ENCODE data around the gene MED13L.

Gene MED13L

GRCh38 chr12:116087962-116088361 lies 189.5 kb downstream of the MED13L start:
- DNase-seq (ENCODE audit: low read depth): no peak

DNA sequence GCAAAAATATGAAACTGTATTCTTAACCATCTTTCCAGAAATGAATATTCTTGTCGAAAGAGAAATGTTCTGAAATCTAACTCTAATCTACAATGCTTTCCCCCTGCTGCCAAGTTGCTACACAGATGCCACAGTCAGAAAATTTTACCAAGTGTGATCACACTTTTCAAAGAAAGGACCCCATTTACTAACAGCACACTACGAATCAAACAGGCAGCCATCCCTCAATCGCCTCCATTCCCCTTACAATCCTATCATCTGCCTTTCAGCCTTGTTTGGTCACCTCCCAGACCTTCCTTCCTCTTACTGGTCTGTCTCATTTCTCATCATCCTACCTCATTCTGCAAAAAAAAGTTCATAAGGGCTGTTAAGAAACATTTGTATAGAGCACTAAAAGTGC lies 190.1 kb downstream of the MED13L start:
- DNase-seq (ENCODE audit: low read depth): no peak

- no peak for DNase-seq (ENCODE audit: low read depth)
These were observed 197.1 kb downstream of the MED13L start for GRCh38 chr12:116080415-116080814.

DNA sequence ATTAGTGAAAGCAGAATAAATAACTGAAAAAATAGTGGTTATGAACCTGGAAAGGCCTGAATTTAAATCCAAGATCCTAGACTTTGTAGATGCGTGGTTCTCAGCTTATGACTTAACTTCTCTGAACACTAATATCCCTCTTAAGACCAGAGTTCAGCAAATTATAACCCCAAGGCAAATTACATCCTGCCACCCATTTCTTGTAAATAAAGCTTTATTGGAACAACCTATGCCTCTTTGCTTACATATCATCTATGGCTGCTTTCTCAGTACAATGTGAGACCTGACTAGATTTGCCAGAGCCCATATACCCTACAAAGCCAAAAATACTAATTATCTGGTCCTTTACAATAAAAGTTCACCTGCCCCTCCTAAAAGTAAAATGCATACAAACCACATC lies 199.1 kb downstream of the MED13L start:
- DNase-seq (ENCODE audit: low read depth): no peak

DNA sequence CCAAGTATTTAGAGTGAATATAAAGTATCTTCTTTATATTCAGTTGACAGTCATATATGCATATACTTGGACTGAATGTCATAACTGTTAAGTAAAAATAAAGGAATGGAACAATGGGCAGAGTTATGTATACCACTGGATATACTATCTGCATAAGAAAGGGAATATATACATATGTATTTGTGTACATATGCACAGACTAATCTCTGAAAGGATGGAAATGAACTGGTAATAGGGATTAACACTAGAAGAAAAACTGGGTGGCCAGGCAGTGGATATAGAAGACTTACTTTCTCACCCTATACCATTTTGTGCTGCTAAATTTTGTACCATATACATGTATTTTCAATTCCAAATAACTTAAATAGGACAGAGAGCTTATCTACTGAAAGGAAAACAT lies 200.1 kb downstream of the MED13L start:
- DNase-seq (ENCODE audit: low read depth): no peak

DNA sequence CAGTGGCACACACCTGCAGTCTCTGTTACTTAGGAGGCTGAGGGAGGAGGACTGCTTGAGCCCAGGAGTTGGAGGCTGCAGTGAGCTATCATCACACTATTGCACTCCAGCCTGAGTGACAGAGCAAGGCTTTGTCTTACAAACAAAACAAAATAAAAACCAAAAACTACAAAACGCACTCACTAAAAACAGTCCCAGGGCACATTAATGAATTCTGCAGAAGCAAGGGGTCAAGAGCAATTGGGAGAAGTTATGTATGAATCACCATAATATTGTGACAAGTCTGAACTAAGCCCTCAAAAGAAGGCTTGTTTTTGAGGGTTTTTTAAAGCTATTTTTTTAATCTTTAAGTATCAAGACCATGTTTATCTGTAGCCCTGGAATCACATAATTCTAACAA lies 201.1 kb downstream of the MED13L start:
- DNase-seq (ENCODE audit: low read depth): no peak

DNA sequence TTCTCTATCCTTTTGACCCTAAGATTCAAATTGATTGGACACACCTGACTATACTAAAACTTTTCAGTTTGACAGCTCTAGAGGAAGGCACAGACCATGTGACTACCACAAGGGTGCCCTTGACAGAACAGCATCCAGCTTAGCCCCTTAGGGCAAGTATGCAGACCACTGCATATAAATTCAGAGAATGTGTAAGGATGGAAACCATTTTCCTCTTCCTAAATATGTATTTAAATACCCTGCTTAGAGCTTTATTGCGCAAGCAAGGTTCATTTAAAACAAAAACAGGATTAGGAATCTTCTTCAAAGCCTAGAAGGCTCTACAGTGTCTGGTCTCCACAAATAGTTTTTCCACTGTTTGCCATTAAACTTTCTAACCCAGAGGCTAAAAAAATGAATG lies 202.8 kb downstream of the MED13L start:
- no peak for DNase-seq (ENCODE audit: low read depth)

- DNase-seq (ENCODE audit: low read depth): no peak
These were observed 205.8 kb downstream of the MED13L start for GRCh38 chr12:116071555-116072230.

- no peak for DNase-seq (ENCODE audit: low read depth)
These were observed 207.0 kb downstream of the MED13L start for GRCh38 chr12:116070444-116070843.

DNA sequence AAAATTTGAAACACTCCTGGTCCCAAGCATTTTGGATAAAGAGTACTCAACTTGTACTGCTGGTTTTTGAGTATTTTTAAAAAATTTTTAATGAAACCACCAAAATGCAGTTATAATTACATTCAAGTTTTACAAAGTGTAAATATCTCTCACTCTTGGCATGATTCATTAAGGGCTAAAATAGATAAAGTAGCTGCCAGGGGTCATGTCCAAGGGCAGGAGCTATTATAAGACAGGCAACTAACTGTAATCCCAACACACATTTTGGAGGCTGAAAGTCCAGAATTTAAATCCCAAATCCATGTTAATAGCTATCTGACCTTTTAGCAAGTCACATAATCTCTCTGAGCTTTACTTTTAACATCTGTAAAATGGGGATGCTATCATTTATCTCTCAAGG lies 207.6 kb downstream of the MED13L start:
- no peak for DNase-seq (ENCODE audit: low read depth)

- DNase-seq (ENCODE audit: low read depth): no peak
These were observed 208.6 kb downstream of the MED13L start for GRCh38 chr12:116068853-116069252.

GRCh38 chr12:116068371-116068770 lies 209.1 kb downstream of the MED13L start:
- no peak for DNase-seq (ENCODE audit: low read depth)

- DNase-seq (ENCODE audit: low read depth): no peak
These were observed 209.6 kb downstream of the MED13L start for GRCh38 chr12:116067892-116068291.

DNA sequence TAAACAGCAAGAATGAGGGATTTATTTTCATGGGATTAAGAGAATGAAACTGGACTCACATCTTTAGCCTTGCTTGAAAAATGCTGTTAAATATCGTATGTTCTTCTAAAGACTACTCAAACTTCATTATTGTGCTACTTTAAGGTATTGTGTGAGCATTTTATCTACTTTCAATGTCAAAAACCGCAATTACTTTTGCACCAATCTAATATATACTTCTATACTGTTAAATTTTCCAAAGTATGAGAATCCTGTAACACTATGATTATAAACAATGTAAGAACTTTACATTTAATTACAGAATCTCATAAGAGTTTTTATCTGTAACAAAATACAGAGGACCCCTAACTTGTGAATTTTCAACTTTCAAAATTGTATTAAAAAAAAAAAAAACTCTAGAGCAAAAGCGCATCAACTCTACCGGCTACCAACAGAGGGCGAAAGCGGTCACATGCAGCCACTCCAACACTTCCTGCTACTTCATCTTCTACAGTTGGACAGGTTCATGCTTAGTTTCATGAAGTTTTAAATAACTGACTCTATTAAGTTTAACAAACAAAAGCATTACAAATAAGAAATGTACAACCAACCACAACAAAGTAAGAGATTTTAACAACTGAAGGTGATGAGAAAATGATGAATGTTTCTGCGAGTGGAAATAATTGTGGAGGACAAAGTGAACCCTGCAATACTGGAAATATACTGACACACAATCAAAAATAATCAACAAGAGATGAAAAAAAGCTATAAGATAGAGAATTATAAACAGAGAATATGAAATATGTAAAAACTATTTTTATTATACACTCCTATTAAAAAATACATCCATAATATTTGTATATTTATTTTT lies 210.9 kb downstream of the MED13L start:
- DNase-seq (ENCODE audit: low read depth): peak; percentile 42

- DNase-seq (ENCODE audit: low read depth): no peak
These were observed 211.9 kb downstream of the MED13L start for GRCh38 chr12:116065606-116066005.

GRCh38 chr12:116064493-116064892 lies 213.0 kb downstream of the MED13L start:
- no peak for DNase-seq (ENCODE audit: low read depth)

GRCh38 chr12:116062698-116063097 lies 214.8 kb downstream of the MED13L start:
- no peak for DNase-seq (ENCODE audit: low read depth)

GRCh38 chr12:116060764-116061163 lies 216.7 kb downstream of the MED13L start:
- DNase-seq (ENCODE audit: low read depth): no peak

- no peak for DNase-seq (ENCODE audit: low read depth)
These were observed 217.6 kb downstream of the MED13L start for GRCh38 chr12:116059904-116060303.

DNA sequence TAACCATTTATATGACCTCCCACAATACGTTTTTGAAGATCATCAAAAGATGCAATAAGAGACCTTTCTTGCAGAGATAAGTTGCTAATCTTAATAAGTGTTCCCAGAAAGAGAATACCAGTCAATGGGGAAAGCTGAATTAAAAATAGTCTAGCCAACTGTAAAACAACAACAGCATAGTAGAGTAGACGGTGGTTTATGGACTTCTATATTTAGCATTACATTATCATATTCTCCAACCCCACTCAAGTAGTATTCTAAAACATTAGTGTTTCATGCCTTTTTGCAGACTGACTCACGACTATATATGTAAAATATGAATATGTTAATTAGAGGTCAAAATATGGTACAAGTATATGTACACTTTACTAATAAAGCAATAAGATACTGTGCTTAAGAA lies 218.9 kb downstream of the MED13L start:
- DNase-seq (ENCODE audit: low read depth): no peak

- no peak for DNase-seq (ENCODE audit: low read depth)
These were observed 220.1 kb downstream of the MED13L start for GRCh38 chr12:116057356-116057755.

DNA sequence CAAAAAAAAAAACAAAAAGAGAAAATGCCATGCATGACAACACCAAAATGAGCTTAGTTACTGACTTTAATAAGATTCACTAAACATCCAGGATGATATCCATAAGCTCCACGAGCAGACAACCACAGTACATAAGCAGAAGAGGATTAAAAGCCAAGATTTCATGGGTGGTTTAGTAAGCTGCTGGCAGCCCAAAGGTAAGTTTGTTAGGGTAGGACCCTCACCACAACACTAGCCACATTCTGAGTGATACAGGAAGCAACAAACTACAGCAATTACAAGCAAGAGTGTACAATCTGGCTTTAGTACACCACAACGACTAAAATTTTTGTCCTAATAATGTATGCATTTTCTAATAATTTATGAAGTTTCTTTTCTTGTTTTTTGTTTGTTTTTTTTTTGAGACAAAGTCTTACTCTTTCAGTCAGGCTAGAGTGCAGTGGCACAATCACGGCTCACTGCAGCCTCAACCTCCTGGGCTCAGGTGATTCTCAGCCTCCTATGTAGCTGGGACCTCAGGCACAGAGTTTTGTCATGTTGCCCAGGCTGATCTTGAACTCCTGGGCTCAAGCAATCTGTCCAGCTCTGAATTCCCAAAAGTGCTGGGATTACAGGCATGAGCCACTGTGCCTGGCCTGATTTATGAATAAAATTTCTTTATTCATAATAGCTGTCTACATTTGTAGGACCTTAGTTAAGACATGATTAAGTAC lies 221.4 kb downstream of the MED13L start:
- DNase-seq (ENCODE audit: low read depth): no peak

DNA sequence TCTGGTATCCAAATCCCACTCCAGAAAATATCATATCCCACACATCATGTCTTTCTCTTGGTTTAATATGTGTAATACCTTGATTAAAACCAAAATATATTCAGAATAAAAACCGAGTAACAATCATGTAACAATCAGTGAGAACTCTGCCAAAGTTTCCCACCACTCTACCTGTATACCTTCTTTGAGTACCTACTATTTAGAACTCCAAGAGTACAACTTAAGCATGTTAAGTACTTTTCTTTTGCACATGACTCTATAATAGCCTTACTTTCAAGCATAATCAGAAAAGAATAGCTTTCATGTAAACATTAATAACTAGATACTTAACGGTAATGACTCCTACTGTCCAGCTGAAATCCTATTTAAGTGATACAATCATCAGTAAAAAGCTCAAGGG lies 223.2 kb downstream of the MED13L start:
- no peak for DNase-seq (ENCODE audit: low read depth)
